ENCODE measurements around the gene BICD2.
"Not testable (repeated sequence)": the region's sequence is repeated elsewhere in the genome, so short reads cannot be mapped to it uniquely, and the experiment has no call there.

BICD2 gene

DNA sequence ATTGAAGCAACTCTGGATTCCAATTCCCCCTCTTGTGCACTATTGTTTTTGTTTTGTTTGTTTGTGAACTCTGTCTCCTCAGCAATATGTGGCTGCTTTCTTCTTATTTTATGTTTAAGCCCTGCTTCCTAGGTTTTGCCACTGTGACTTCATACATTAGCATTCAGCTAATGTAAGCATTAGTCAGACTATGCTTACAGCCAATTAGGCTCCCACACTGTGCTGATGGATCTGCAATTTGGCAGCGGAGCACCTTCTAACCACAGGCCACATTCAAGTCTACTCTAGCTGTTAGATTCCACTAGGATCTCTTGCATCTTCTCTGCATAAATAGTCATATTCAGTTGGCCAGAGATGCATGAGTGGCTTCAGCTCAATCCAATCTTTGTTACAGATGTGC is 9.6 kb upstream of the BICD2 start:
- no peak overlapping the region for H3K27ac ChIP-seq
- peak; percentile 62 for DNase-seq
- H3K27me3 ChIP-seq (replicated peaks): no peaks in the 10 kb centered on the region
- no peaks in the 10 kb centered on the region for H3K36me3 ChIP-seq (replicated peaks)
- in situ Hi-C loops (cut with HindIII; ENCODE audit: low pct_ligation_motif_present, low sequenced_read_pairs): no loop called here
- no peak overlapping the region for H3K4me3 ChIP-seq (ENCODE audit: low read depth, low read length)
- TF ChIP-seq, protein P1, sequence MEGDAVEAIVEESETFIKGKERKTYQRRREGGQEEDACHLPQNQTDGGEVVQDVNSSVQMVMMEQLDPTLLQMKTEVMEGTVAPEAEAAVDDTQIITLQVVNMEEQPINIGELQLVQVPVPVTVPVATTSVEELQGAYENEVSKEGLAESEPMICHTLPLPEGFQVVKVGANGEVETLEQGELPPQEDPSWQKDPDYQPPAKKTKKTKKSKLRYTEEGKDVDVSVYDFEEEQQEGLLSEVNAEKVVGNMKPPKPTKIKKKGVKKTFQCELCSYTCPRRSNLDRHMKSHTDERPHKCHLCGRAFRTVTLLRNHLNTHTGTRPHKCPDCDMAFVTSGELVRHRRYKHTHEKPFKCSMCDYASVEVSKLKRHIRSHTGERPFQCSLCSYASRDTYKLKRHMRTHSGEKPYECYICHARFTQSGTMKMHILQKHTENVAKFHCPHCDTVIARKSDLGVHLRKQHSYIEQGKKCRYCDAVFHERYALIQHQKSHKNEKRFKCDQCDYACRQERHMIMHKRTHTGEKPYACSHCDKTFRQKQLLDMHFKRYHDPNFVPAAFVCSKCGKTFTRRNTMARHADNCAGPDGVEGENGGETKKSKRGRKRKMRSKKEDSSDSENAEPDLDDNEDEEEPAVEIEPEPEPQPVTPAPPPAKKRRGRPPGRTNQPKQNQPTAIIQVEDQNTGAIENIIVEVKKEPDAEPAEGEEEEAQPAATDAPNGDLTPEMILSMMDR (IDR thresholded peaks at IDR 0.05; ENCODE audit: low read depth, low read length, missing control alignments): no peak

DNA sequence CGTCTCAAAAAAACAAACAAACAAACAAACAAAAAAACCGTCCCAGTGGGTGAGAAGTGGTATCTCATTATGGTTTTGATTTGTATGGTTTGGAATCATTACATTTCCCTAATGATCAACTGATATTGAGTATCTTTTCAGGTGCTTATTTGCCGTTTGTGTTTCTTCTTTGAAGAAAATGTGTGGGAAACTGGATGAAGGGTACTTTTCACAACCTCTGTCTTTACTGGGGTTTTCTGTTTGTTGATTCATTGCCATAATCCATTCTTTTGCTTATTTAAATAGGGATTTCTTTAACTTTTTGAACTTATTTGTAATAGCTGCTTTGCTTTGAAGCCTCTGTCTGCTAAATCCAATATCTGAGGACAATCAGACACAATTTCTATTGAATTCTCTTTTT is 9.2 kb upstream of the BICD2 start:
- Histone ChIP-seq H3K27me3 (replicated peaks) (no peaks in the 10 kb centered on the region), H3K36me3 (replicated peaks) (no peaks in the 10 kb centered on the region), H3K4me3 (ENCODE audit: low read depth, low read length) (no peak overlapping the region), H3K27ac (no peak overlapping the region)
- in situ Hi-C loops (cut with HindIII; ENCODE audit: low pct_ligation_motif_present, low sequenced_read_pairs): no loop called here
- TF ChIP-seq, protein P1 (IDR thresholded peaks at IDR 0.05; ENCODE audit: low read depth, low read length, missing control alignments): no peak
- DNase-seq: no peak

DNA sequence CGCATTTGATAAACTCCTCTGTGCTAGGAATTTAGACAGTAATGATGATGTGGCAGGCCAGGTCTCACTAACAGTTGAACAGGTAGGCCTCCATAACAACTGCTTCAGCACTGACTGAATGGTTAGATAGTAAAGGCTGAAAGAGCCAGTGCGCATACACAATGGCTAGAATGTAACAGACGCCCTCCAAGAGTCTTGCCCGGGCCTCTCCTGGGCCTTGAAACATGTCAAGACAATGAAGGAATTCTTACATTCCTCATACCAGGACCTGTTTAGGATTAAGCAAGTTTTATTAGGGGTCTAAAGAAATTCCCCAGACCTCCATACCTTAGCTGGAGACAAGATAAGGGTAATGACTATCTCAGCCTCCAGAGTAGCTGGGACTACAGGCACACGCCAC is 6.7 kb upstream of the BICD2 start:
- TF ChIP-seq, protein P1 (IDR thresholded peaks at IDR 0.05; ENCODE audit: low read depth, low read length, missing control alignments): no peak
- in situ Hi-C loops (cut with HindIII; ENCODE audit: low pct_ligation_motif_present, low sequenced_read_pairs): no loop called here
- Histone ChIP-seq H3K4me3 (ENCODE audit: low read depth, low read length) (no peak overlapping the region), H3K36me3 (replicated peaks) (no peaks in the 10 kb centered on the region), H3K27me3 (replicated peaks) (no peaks in the 10 kb centered on the region), H3K27ac (no peak overlapping the region)
- DNase-seq: no peak

DNA sequence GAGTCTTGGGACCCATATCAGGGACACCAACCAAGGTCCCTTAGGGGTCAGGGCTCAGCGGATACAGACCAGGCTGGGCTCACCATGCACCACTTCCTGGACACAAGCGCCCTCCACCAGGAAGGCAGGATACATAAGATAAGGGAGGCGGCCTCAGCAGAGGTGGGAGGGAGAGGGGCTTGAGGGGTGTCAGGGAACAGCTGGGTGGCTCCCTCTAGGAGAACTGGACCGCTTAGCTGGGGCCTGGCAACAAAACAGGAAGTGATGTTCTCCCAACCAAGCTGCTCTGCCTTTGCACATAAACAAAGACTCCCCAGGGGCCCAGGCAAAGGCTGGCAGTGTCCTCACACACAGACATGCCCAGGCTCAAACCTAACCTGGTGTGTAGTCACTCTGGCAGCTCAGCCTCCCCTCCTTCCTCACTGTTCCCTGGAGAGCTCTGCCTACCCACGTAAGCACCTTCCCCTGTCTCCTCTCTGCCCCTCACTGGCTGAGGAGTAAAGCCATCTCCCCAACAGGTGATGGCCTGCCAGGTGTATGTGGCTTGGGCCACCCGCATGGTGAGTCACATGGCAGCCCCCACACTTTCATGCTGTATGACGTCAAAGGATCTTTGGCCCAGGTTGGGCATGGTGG is 5.8 kb upstream of the BICD2 start:
- Histone ChIP-seq H3K27me3 (replicated peaks) (no peaks in the 10 kb centered on the region), H3K27ac (no peak overlapping the region), H3K36me3 (replicated peaks) (no peaks in the 10 kb centered on the region), H3K4me3 (ENCODE audit: low read depth, low read length) (no peak overlapping the region)
- DNase-seq: no peak
- TF ChIP-seq, protein P1 (IDR thresholded peaks at IDR 0.05; ENCODE audit: low read depth, low read length, missing control alignments): no peak
- in situ Hi-C loops (cut with HindIII; ENCODE audit: low pct_ligation_motif_present, low sequenced_read_pairs): no loop called here

DNA sequence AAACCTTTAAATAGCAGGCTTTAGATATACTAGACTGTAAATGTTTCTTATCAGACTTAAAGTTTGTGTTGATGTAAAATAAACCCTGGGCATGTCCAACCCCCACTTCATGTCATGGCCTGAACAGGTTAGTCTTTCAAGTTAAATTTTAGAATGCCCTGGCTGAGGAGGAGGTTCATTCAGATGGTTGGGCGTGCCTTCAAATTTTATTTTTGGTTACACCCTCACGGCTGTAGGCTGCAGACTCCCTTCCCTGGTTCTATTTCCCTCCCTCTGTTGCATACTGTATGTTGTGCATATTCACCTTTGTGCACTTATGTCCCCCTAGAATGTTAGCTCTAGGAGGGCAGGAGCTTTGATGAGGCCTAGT is 5.3 kb upstream of the BICD2 start:
- Histone ChIP-seq H3K36me3 (replicated peaks) (no peaks in the 10 kb centered on the region), H3K27ac (no peak overlapping the region), H3K27me3 (replicated peaks) (no peaks in the 10 kb centered on the region), H3K4me3 (ENCODE audit: low read depth, low read length) (no peak overlapping the region)
- TF ChIP-seq, protein P1 (IDR thresholded peaks at IDR 0.05; ENCODE audit: low read depth, low read length, missing control alignments): no peak
- in situ Hi-C loops (cut with HindIII; ENCODE audit: low pct_ligation_motif_present, low sequenced_read_pairs): no loop called here
- no peak for DNase-seq

DNA sequence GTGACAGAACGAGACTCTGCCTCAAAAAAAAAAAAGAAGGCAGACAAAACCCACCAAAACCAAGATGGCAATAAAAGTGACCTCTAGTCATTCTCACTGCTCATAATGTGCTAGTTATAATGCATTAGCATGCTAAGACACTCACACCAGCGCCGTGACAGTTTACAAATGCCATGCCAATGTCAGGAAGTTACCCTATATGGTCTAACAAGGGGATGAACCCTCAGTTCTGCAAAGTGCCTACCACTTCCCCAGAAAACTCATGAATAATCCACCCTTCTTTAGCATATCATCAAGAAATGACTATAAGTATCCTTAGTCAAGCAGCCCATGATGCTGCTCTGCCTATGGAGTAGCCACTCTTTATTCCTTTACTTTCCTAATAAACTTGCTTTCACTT is 4.7 kb upstream of the BICD2 start:
- Histone ChIP-seq H3K4me3 (ENCODE audit: low read depth, low read length) (no peak overlapping the region), H3K27ac (no peak overlapping the region), H3K36me3 (replicated peaks) (no peaks in the 10 kb centered on the region), H3K27me3 (replicated peaks) (no peaks in the 10 kb centered on the region)
- DNase-seq: no peak
- in situ Hi-C loops (cut with HindIII; ENCODE audit: low pct_ligation_motif_present, low sequenced_read_pairs): no loop called here
- TF ChIP-seq, protein P1 (IDR thresholded peaks at IDR 0.05; ENCODE audit: low read depth, low read length, missing control alignments): no peak

DNA sequence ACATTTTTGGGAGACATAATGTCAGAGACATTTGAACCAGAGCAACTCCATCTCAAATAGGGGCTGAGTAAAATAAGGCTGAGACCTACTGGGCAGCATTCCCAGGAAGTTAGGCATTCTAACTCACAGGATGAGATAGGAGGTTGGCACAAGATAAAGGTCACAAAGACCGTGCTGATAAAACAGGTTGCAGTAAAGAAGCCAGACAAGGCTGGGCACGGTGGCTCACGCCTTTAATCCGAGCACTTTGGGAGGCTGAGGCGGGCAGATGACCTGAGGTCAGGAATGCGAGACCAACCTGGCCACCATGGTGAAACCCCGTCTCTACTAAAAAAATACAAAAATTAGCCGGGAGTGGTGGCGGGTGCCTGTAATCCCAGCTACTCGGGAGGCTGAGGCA is 4.2 kb upstream of the BICD2 start:
- H3K27ac ChIP-seq; in situ Hi-C loops (cut with HindIII; ENCODE audit: low pct_ligation_motif_present, low sequenced_read_pairs): not testable (repeated sequence)

More for the DNA sequence above, 4.2 kb upstream of the BICD2 start:
- H3K4me3 ChIP-seq (ENCODE audit: low read depth, low read length); H3K36me3 ChIP-seq (replicated peaks); DNase-seq; H3K27me3 ChIP-seq (replicated peaks): not testable (repeated sequence)

Measured in brain microvascular endothelial cell (primary cell).